Right atrium auricular region (tissue), 2 donors: ENCODE measurements around the gene SHD. TPM values are rescaled to one million over a fixed set of nuclear protein-coding genes. Genes with fewer than 3 reads are reported as not detected.

Source experiments
- DNase-seq: peaks from one replicate; pipeline ENCODE4 v3.0.0-alpha.2; 2019; ENCODE audit warnings: low spot score
- H3K27ac ChIP-seq, 2 donors: fragments of 200-600 bp; sonication (generic); 1 replicate in 1 of 2; 2 replicates in 1 of 2; pipeline ENCODE4 v1.5.1; 2016 to 2019
- H3K27me3 ChIP-seq, 2 donors: fragments of 200-600 bp; sonication (generic); one replicate each; pipeline versions ENCODE4 v1.5.1 to v1.6.0; 2017 to 2019
- H3K36me3 ChIP-seq: fragments of 200-600 bp; sonication (generic); one replicate; pipeline ENCODE4 v1.5.1; 2016
- H3K4me1 ChIP-seq, 2 donors: fragments of 200-600 bp; sonication (generic); one replicate each; pipeline versions ENCODE4 v1.5.1 to v1.6.0; 2017 to 2019
- H3K4me3 ChIP-seq, 2 donors: fragments of 200-600 bp; sonication (generic); 1 replicate in 1 of 2; 2 replicates in 1 of 2; pipeline ENCODE4 v1.5.1; 2017 to 2019; ENCODE audit warnings: mild to moderate bottlenecking in 1 of 2, moderate library complexity in 1 of 2
- H3K9me3 ChIP-seq, 2 donors: fragments of 200-600 bp; sonication (generic); one replicate each; pipeline ENCODE4 v1.5.1; 2019
- CTCF ChIP-seq, 2 donors: fragments of 200-600 bp; sonication (generic); IDR thresholded peaks; one replicate each; pipeline ENCODE4 v1.5.1; 2019; ENCODE audit warnings: antibody characterized with exemption in 2 of 2
- total RNA-seq, 2 donors: library from RNA; depleted of rRNA; stranded (reverse); fragments of >200 nt; gene quantifications; one replicate each; pipeline ENCODE4 v1.1.0, GENCODE V29; 2016

SHD gene
- total RNA-seq, 2 donors from 2014 or later = 24.2 to 24.6 TPM

- Histone ChIP-seq H3K9me3 (no peaks in the 10 kb centered on the region), H3K4me3 (no peak overlapping the region), H3K36me3 (no peaks in the 10 kb centered on the region), H3K27me3 (no peaks in the 10 kb centered on the region), H3K4me1 (peaks cover 0 to 10% of the 10 kb centered on the region in 2 donors), H3K27ac (no peak overlapping the region)
- TF ChIP-seq CTCF (IDR thresholded peaks at IDR 0.05) = no peak
- DNase-seq = no peak
These were observed 56.0 kb downstream of the SHD start for GRCh38 chr19:4334929-4335570.

- no peaks in the 10 kb centered on the region for H3K27me3 ChIP-seq
- peak overlapping the region; percentile 6 to 67 for H3K27ac ChIP-seq
- peaks cover 0 to 16% of the 10 kb centered on the region in 2 donors for H3K4me1 ChIP-seq
- H3K9me3 ChIP-seq = no peaks in the 10 kb centered on the region
- peak overlapping the region; percentile 28 to 52 for H3K4me3 ChIP-seq
- DNase-seq = no peak
- H3K36me3 ChIP-seq = no peaks in the 10 kb centered on the region
- TF ChIP-seq CTCF (IDR thresholded peaks at IDR 0.05) = no peak
These were observed 58.9 kb downstream of the SHD start for GRCh38 chr19:4337906-4338440.

- Histone ChIP-seq H3K27me3 (no peaks in the 10 kb centered on the region), H3K27ac (peak within 1 kb of the TSS; percentile 6 to 67), H3K36me3 (no peaks in the 10 kb centered on the region), H3K4me1 (peaks cover 0 to 16% of the 10 kb centered on the region in 2 donors), H3K9me3 (no peaks in the 10 kb centered on the region), H3K4me3 (peak within 1 kb of the TSS; percentile 28 to 52)
- no peak for TF ChIP-seq CTCF (IDR thresholded peaks at IDR 0.05)
- no peak for DNase-seq
These were observed 59.6 kb downstream of the SHD start, which contains the start of gene STAP2 for GRCh38 chr19:4338441-4339355. STAP2 (minus strand) TSS chr19:4338827; CDS start chr19:4338753, 74 bp downstream.

Other genes starting within 250 kb of the SHD start
- gene ZBTB7A, start 212.4 kb upstream of the SHD start, total RNA-seq = 10 to 100 TPM; 33.8 to 50.0 TPM
- gene MAP2K2, start 155.1 kb upstream of the SHD start, total RNA-seq = 10 to 100 TPM; 82.2 to 97.4 TPM
- not detected for gene CREB3L3, start 125.6 kb upstream of the SHD start, total RNA-seq
- gene SIRT6, start 96.7 kb upstream of the SHD start, total RNA-seq = 10 to 100 TPM; 10.9 to 15.9 TPM
- 1 to 10 TPM in 1 of 2 donors, under 1 TPM in 1; 0.39 to 1.7 TPM for gene ANKRD24, start 96.6 kb upstream of the SHD start, total RNA-seq
- 1 to 10 TPM; 1.7 to 2.6 TPM for gene EBI3, start 49.7 kb upstream of the SHD start, total RNA-seq
- 10 to 100 TPM in 1 of 2 donors, 1 to 10 TPM in 1; 9.1 to 17.6 TPM for gene YJU2, start 32.2 kb upstream of the SHD start, total RNA-seq
- gene TMIGD2, start 23.1 kb downstream of the SHD start, total RNA-seq = under 1 TPM in 1 of 2 donors, not detected in 1; 0.28 TPM
- gene FSD1, start 25.3 kb downstream of the SHD start, total RNA-seq = not detected
- gene STAP2, start 59.6 kb downstream of the SHD start, total RNA-seq = 10 to 100 TPM in 1 of 2 donors, 1 to 10 TPM in 1; 4.8 to 11.8 TPM
- gene MPND, start 64.3 kb downstream of the SHD start, total RNA-seq = 1 to 10 TPM; 6.2 to 7.3 TPM
- gene SH3GL1, start 121.3 kb downstream of the SHD start, total RNA-seq = 10 to 100 TPM; 17.5 to 31.9 TPM
- gene CHAF1A, start 123.4 kb downstream of the SHD start, total RNA-seq = 1 to 10 TPM; 2.6 to 5.0 TPM
- gene UBXN6, start 178.5 kb downstream of the SHD start, total RNA-seq = 100 to 1,000 TPM in 1 of 2 donors, 10 to 100 TPM in 1; 52.8 to 100 TPM
- gene HDGFL2, start 193.0 kb downstream of the SHD start, total RNA-seq = 10 to 100 TPM; 18.3 to 24.8 TPM
- 100 to 1,000 TPM; 104 to 156 TPM for gene PLIN4, start 239.2 kb downstream of the SHD start, total RNA-seq